NCI-H69 (cell line): ENCODE data around the gene HAGHL.
"Not testable (repeated sequence)": the region's sequence is repeated elsewhere in the genome, so short reads cannot be mapped to it uniquely, and the experiment has no call there.

ENCODE experiments used
- DNase-seq: peaks from one replicate; lab custom pipeline; 2025; lab: John Stamatoyannopoulos, UW

HAGHL gene

GRCh38 chr16:774086-775001 is 47.4 kb downstream of the HAGHL start:
- DNase-seq: no peak

- DNase-seq: no peak
Measured at GRCh38 chr16:775236-775796, 48.4 kb downstream of the HAGHL start.

DNA sequence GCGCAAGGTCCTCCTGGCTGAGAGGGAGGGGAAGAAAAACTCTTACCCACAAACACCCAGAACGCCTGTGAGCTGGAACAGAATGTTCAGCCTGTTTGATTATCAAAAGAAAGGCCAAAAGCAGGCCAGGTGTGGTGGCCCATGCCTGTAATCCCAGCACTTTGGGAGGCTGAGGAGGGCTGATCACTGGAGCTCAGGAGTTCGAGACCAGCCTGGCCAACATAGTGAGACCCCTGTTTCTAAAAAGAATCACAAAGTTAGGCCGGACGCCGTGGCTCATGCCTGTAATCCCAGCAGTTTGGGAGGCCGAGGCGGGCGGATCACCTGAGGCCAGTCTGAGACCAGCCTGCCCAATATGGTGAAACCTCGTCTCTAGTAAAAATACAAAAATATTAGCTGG is 49.4 kb downstream of the HAGHL start:
- not testable (repeated sequence) for DNase-seq

DNA sequence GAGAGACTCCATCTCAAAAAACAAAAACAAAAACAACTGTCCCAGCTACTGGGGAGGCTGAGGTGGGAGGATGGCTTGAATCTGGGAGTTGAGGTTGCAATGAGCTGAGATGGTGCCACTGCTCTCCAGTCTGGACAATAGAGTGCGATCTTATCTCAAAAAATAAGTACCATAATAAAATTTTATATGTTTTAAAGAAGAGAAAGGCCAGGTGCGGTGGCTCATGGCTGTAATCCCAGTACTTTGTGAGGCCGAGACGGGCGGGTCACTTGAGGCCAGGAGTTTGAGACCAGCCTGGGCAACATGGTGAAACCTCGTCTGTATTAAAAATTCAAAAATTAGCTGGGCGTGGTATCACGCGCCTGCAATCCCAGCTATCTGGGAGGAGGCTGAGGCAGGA is 49.9 kb downstream of the HAGHL start:
- DNase-seq: no peak

DNA sequence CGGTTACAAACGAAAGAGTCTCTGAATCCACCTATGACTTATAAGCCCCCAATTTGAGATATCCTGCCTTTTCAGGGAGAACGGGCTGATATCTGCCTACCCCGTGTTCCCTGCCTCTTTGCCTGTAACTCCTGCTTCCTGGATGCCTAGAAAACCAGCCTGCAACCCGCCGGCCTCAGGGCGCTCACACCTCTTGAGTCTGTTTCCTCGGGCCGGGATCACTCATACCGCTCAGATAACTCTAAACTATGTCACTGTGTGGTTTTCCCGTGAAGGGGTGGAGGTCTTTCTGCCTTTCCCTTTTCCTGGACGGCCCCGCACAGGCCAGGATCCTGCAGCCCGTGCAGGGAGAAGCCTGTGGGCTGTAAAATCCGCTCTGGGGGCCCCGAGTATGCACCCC is 50.9 kb downstream of the HAGHL start:
- DNase-seq: no peak

DNA sequence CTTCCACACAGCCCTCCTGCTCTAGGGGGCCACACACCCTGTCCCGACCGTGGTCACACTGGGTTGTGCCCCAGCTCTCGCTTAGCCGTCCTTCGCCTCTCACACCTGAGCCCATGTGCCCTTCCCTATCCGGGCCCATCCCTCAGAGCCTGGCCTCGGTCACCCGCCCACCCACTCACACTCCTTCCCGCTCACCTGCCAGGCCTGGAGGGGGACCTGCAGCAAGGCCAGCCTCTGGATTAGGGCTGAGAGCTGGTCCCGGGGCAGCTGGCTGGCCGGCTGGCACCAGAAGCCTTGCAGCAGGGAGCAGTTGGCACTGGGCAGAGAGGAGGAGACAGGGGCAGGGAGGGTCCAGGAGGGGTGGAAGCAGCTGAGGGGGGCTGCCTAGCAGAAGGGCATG is 51.5 kb downstream of the HAGHL start:
- DNase-seq: no peak

GRCh38 chr16:778909-779527 is 52.1 kb downstream of the HAGHL start:
- no peak for DNase-seq
